GM23338 (cell line): ENCODE data around the gene USH2A. TPM values are rescaled to one million over a fixed set of nuclear protein-coding genes. Genes with fewer than 3 reads are reported as not detected.

Experiments
- ATAC-seq: fragments of 200-7000 bp; cut with Tn5 transposase; 3 replicates; pipeline ENCODE4 v1.9.1; 2020
- DNase-seq: peaks from one replicate; pipeline ENCODE4 v3.0.0-alpha.2; 2015; ENCODE audit warnings: low spot score
- H2AFZ ChIP-seq: fragments of 200-600 bp; sonication (generic); 2 replicates; pipeline ENCODE4 v1.8.0; 2016; ENCODE audit warnings: antibody characterized with exemption, mild to moderate bottlenecking, moderate library complexity
- H3F3A ChIP-seq: fragments of 200-600 bp; sonication (generic); replicated peaks from 2 replicates; pipeline ENCODE4 v1.8.0; 2017; ENCODE audit warnings: antibody characterized with exemption, mixed run types, low read depth
- H3K27ac ChIP-seq: fragments of 200-600 bp; sonication (generic); 2 replicates; pipeline ENCODE4 v1.6.1; 2016; ENCODE audit warnings: low read depth
- H3K27me3 ChIP-seq: fragments of 200-600 bp; sonication (generic); 2 replicates; pipeline ENCODE4 v1.8.0; 2016; ENCODE audit warnings: mild to moderate bottlenecking, mixed run types, moderate library complexity; ENCODE audit not compliant: insufficient read depth
- H3K36me3 ChIP-seq: fragments of 200-600 bp; sonication (generic); 2 replicates; pipeline ENCODE4 v1.8.0; 2016; ENCODE audit warnings: mild to moderate bottlenecking; ENCODE audit not compliant: insufficient read depth
- H3K4me1 ChIP-seq: fragments of 200-600 bp; sonication (generic); 2 replicates; pipeline ENCODE4 v1.8.0; 2016; ENCODE audit warnings: mild to moderate bottlenecking, moderate library complexity; ENCODE audit not compliant: insufficient read depth
- H3K4me2 ChIP-seq: fragments of 200-600 bp; sonication (generic); 2 replicates; pipeline ENCODE4 v1.7.1; 2017; ENCODE audit warnings: mixed run types
- H3K4me3 ChIP-seq: fragments of 200-600 bp; sonication (generic); 2 replicates; pipeline ENCODE4 v1.6.1; 2016; ENCODE audit warnings: mixed run types
- H3K79me2 ChIP-seq: fragments of 200-600 bp; sonication (generic); replicated peaks from 2 replicates; pipeline ENCODE4 v1.8.0; 2017; ENCODE audit warnings: mild to moderate bottlenecking; ENCODE audit not compliant: insufficient read depth
- H3K9me2 ChIP-seq: fragments of 200-600 bp; sonication (generic); 2 replicates; pipeline ENCODE4 v1.8.0; 2017; ENCODE audit not compliant: insufficient read depth
- H4K20me1 ChIP-seq: fragments of 200-600 bp; sonication (generic); replicated peaks from 2 replicates; pipeline ENCODE4 v1.8.0; 2017; ENCODE audit warnings: mild to moderate bottlenecking; ENCODE audit not compliant: insufficient read depth
- H3K27ac Mint-ChIP-seq: 2 replicates; pipeline ENCODE4 v1.8.0; 2020; ENCODE audit warnings: inconsistent platforms, mild to moderate bottlenecking, moderate library complexity, mixed read lengths
- H3K27me3 Mint-ChIP-seq: 3 replicates; pipeline ENCODE4 v1.8.0; 2022; ENCODE audit warnings: low read depth, mild to moderate bottlenecking, moderate library complexity, mixed read lengths, inconsistent platforms; ENCODE audit not compliant: insufficient read depth, poor library complexity
- H3K36me3 Mint-ChIP-seq: 3 replicates; pipeline ENCODE4 v1.8.0; 2021; ENCODE audit warnings: low read depth, mild to moderate bottlenecking, inconsistent platforms, moderate library complexity, mixed read lengths
- H3K4me1 Mint-ChIP-seq: 3 replicates; pipeline ENCODE4 v1.8.0; 2020; ENCODE audit warnings: mild to moderate bottlenecking, inconsistent platforms, mixed read lengths
- H3K4me3 Mint-ChIP-seq: 3 replicates; pipeline ENCODE4 v1.8.0; 2021; ENCODE audit warnings: moderate library complexity, mild to moderate bottlenecking, inconsistent platforms, mixed read lengths
- H3K9me3 Mint-ChIP-seq: 3 replicates; pipeline ENCODE4 v1.8.0; 2020; ENCODE audit warnings: moderate library complexity, mild to moderate bottlenecking, inconsistent platforms, mixed read lengths
- EZH2 ChIP-seq: fragments of 200-600 bp; sonication (generic); IDR thresholded peaks from one replicate; pipeline ENCODE4 v1.8.0; 2017; ENCODE audit warnings: antibody characterized with exemption, mild to moderate bottlenecking, low read depth; ENCODE audit not compliant: unreplicated experiment
- EZH2phosphoT487 ChIP-seq: fragments of 200-600 bp; sonication (generic); IDR thresholded peaks from one replicate; pipeline ENCODE4 v1.8.1; 2018; ENCODE audit warnings: antibody characterized with exemption; ENCODE audit not compliant: unreplicated experiment
- JUNB ChIP-seq: IDR thresholded peaks from one replicate; pipeline ENCODE4 v1.6.1; 2016; ENCODE audit warnings: antibody characterized with exemption; ENCODE audit not compliant: unreplicated experiment
- POLR2AphosphoS5 ChIP-seq: IDR thresholded peaks from 2 replicates; pipeline ENCODE4 v1.6.1; 2016; ENCODE audit warnings: antibody characterized with exemption, low read depth
- ZNF331 ChIP-seq: fragments of 250-450 bp; sonication (Bioruptor Pico); IDR thresholded peaks from 2 replicates; pipeline ENCODE4 v1.5.0; 2020; ENCODE audit warnings: low read depth, mild to moderate bottlenecking, moderate library complexity
- ZNF462 ChIP-seq: fragments of 250-450 bp; sonication (Bioruptor Pico); IDR thresholded peaks from 2 replicates; pipeline ENCODE4 v1.5.0; 2020; ENCODE audit warnings: mild to moderate bottlenecking, moderate library complexity
- polyA plus RNA-seq: library from polyadenylated mRNA; unstranded; fragments of >200 nt; fragmentation: Nextera tagmentation; extraction: Ambion mirVana; gene quantifications from 2 replicates; pipeline ENCODE4 v1.2.1, GENCODE V29; 2016
- total RNA-seq: library from RNA; depleted of rRNA; stranded (reverse); fragments of >200 nt; shearing (Covaris generic); gene quantifications from 2 replicates; pipeline ENCODE4 v1.2.3, GENCODE V29; 2014

Gene USH2A
- total and polyA plus RNA-seq, 2 experiments from 2014 or later: 0.03 TPM

GRCh38 chr1:215681041-215681440, 742.2 kb downstream of the USH2A start (continued):
- no peak for TF ChIP-seq ZNF462

GRCh38 chr1:215679231-215679630, 744.0 kb downstream of the USH2A start:
- H3K79me2 ChIP-seq: no peaks in the 10 kb centered on the region
- no peaks in the 10 kb centered on the region for H3K9me3 Mint-ChIP-seq
- H3K4me1 ChIP-seq: peaks cover 5% of the 10 kb centered on the region
- H3K4me3 Mint-ChIP-seq: no peak overlapping the region
- no peak overlapping the region for H2AFZ ChIP-seq
- no peaks in the 10 kb centered on the region for H3K27me3 ChIP-seq
- H3K27ac ChIP-seq: no peak overlapping the region
- H3K4me2 ChIP-seq: no peak overlapping the region
- H3K36me3 ChIP-seq: no peaks in the 10 kb centered on the region
- H3F3A ChIP-seq: no peaks in the 10 kb centered on the region
- no peak overlapping the region for H3K27ac Mint-ChIP-seq
- TF ChIP-seq EZH2 (no peak), POLR2AphosphoS5 (no peak), EZH2phosphoT487 (no peak), ZNF462 (no peak), JUNB (no peak), ZNF331 (CRISPR knock-in tag) (no peak)
- peaks cover 4% of the 10 kb centered on the region for H3K9me2 ChIP-seq
- H3K4me1 Mint-ChIP-seq: peaks cover 4% of the 10 kb centered on the region; the same call in 2 of the 3 replicates
- no peaks in the 10 kb centered on the region for H3K27me3 Mint-ChIP-seq
- H4K20me1 ChIP-seq: no peaks in the 10 kb centered on the region
- no peak for DNase-seq
- ATAC-seq: no peak
- no peak overlapping the region for H3K4me3 ChIP-seq
- H3K36me3 Mint-ChIP-seq: no peaks in the 10 kb centered on the region
